B cell (primary cell): Measurements from ENCODE around the gene SUSD5. TPM values are rescaled to one million over a fixed set of nuclear protein-coding genes. Genes with fewer than 3 reads are reported as not detected.

ENCODE experiments used
- ATAC-seq: fragments of 200-7000 bp; cut with Tn5 transposase; one replicate; pipeline ENCODE4 v1.10.0; 2021; ENCODE audit warnings: low read depth, mild to moderate bottlenecking, moderate number of reproducible peaks, moderate library complexity
- CTCF ChIA-PET: fragments of 350-600 bp; sonication (Branson Sonifier 250); formaldehyde crosslinking; loops from one replicate; lab custom pipeline; 2021; ENCODE audit warnings: antibody characterized with exemption, inconsistent platforms; lab: Charles Lee
- POLR2A ChIA-PET: fragments of 350-600 bp; sonication (Branson Sonifier 250); formaldehyde crosslinking; loops from one replicate; lab custom pipeline; 2021; ENCODE audit warnings: antibody characterized with exemption; lab: Charles Lee
- DNase-seq: peaks from one replicate; pipeline ENCODE4 v3.0.0; 2013
- H2AFZ ChIP-seq: 2 replicates; pipeline ENCODE4 v1.6.1; 2012; ENCODE audit warnings: mild to moderate bottlenecking, low read depth, low read length; ENCODE audit not compliant: insufficient read depth, poor library complexity, severe bottlenecking
- H3K27ac ChIP-seq, 2 donors: 1 replicate in 1 of 2; 2 replicates in 1 of 2; pipeline ENCODE4 v1.5.1; 2012 to 2013; ENCODE audit warnings: low read length in 2 of 2, mild to moderate bottlenecking in 2 of 2, moderate library complexity in 1 of 2
- H3K27me3 ChIP-seq, 4 experiments: fragments of 200-600 bp in 1 of 4; sonication (generic) in 1 of 4; replicated peaks in 1 of 4; 1 replicate in 2 of 4; 2 replicates in 2 of 4; pipeline versions ENCODE4 v1.6.1 to v1.7.0; 2013 to 2016; ENCODE audit warnings: low read length in 3 of 4, mild to moderate bottlenecking in 2 of 4, mixed read lengths in 1 of 4, moderate library complexity in 1 of 4; ENCODE audit not compliant: insufficient read depth in 4 of 4, control insufficient read depth in 3 of 4; ENCODE audit errors: control extremely low read depth in 1 of 4
- H3K36me3 ChIP-seq, 2 experiments: replicated peaks in 1 of 2; 1 replicate in 1 of 2; 2 replicates in 1 of 2; pipeline versions ENCODE4 v1.6.1 to v1.7.1; 2013; ENCODE audit warnings: low read length in 1 of 2; ENCODE audit not compliant: insufficient read depth in 2 of 2, control insufficient read depth in 1 of 2; ENCODE audit errors: control extremely low read depth in 1 of 2, extremely low read depth in 1 of 2
- H3K4me1 ChIP-seq, 2 donors: fragments of 200-600 bp in 1 of 2; sonication (generic) in 1 of 2; 1 replicate in 1 of 2; 2 replicates in 1 of 2; pipeline versions ENCODE4 v1.5.1 to v1.6.1; 2013 to 2017; ENCODE audit warnings: low read length in 2 of 2; ENCODE audit not compliant: control insufficient read depth in 2 of 2, insufficient read depth in 2 of 2
- H3K4me2 ChIP-seq: replicated peaks from 2 replicates; pipeline ENCODE3; 2012; ENCODE audit warnings: mild to moderate bottlenecking, low read depth, low read length; ENCODE audit not compliant: poor library complexity, severe bottlenecking
- H3K4me3 ChIP-seq, 5 experiments: fragments of 200-600 bp in 1 of 5; sonication (generic) in 1 of 5; 1 replicate in 3 of 5; 2 replicates in 2 of 5; pipeline versions ENCODE4 v1.5.1 to v1.7.0; 2011 to 2016; ENCODE audit warnings: low read length in 4 of 5, mild to moderate bottlenecking in 4 of 5, low read depth in 2 of 5, control low read depth in 1 of 5, moderate library complexity in 1 of 5; ENCODE audit not compliant: insufficient read depth in 1 of 5; ENCODE audit errors: control extremely low read depth in 1 of 5, extremely low read depth in 1 of 5
- H3K79me2 ChIP-seq: fragments of 200-600 bp; sonication (generic); one replicate; pipeline ENCODE4 v1.6.0; 2016; ENCODE audit warnings: low read length; ENCODE audit not compliant: control insufficient read depth, insufficient read depth
- H3K9ac ChIP-seq: fragments of 200-600 bp; sonication (generic); 2 replicates; pipeline ENCODE4 v1.6.1; 2017; ENCODE audit warnings: mild to moderate bottlenecking, low read length, moderate library complexity
- H3K9me3 ChIP-seq, 3 donors: one replicate each; pipeline versions ENCODE4 v1.6.1 to v1.7.1; 2013; ENCODE audit warnings: low read length in 2 of 3; ENCODE audit not compliant: control insufficient read depth in 2 of 3, insufficient read depth in 1 of 3; ENCODE audit errors: control extremely low read depth in 1 of 3
- H4K20me1 ChIP-seq: 2 replicates; pipeline ENCODE4 v1.6.0; 2012; ENCODE audit warnings: mild to moderate bottlenecking, low read length; ENCODE audit not compliant: insufficient read depth, control insufficient read depth, poor library complexity, severe bottlenecking
- H3K27ac Mint-ChIP-seq: one replicate; pipeline ENCODE4 v1.8.0; 2021; ENCODE audit warnings: mixed read lengths
- H3K27me3 Mint-ChIP-seq: one replicate; pipeline ENCODE4 v1.8.0; 2021; ENCODE audit warnings: mixed read lengths
- H3K4me1 Mint-ChIP-seq: one replicate; pipeline ENCODE4 v1.8.0; 2021; ENCODE audit warnings: mixed read lengths
- H3K4me3 Mint-ChIP-seq: one replicate; pipeline ENCODE4 v1.8.0; 2021; ENCODE audit warnings: mixed read lengths
- H3K9me3 Mint-ChIP-seq: one replicate; pipeline ENCODE4 v1.8.0; 2022; ENCODE audit warnings: mixed read lengths; ENCODE audit not compliant: insufficient read depth
- EZH2 ChIP-seq: IDR thresholded peaks from 2 replicates; pipeline ENCODE4 v1.6.1; 2012; ENCODE audit warnings: borderline replicate concordance, low read depth, mild to moderate bottlenecking, moderate library complexity, low read length; ENCODE audit not compliant: insufficient read depth, poor library complexity, severe bottlenecking
- WGBS: methylation state at CpG from one replicate; pipeline ENCODE4 v1.1.5; 2013; ENCODE audit warnings: missing lambda C conversion rate; ENCODE audit not compliant: insufficient coverage; 5-methylcytosine and 5-hydroxymethylcytosine counted together
- intact Hi-C: fragments of 100-400 bp; cut with micrococcal nuclease; formaldehyde crosslinking; loops from one replicate; pipeline ENCODE4 v1.10.0; 2022
- polyA plus RNA-seq: library from polyadenylated mRNA; depleted of rRNA; stranded (reverse); fragments of >200 nt; gene quantifications from 2 replicates; pipeline ENCODE4 v1.2.3, GENCODE V29; 2012
- total RNA-seq, 2 donors: library from RNA; stranded (reverse); fragments of 120-200 nt in 1 of 2; gene quantifications; 1 replicate in 1 of 2; 2 replicates in 1 of 2; pipeline versions ENCODE4 v1.2.3 to v1.2.4, GENCODE V29; 2013 to 2022
- TF ChIP-seq, protein P1 (sequence below): fragments of 200-600 bp; IDR thresholded peaks from one replicate; pipeline ENCODE4 v1.8.0; 2022; ENCODE audit warnings: antibody characterized with exemption, mild to moderate bottlenecking

The SUSD5 gene
- total and polyA plus RNA-seq, 2 donors (not counting 1 experiment from before 2014, with no cell fraction given) = 0.15 to 0.30 TPM

DNA sequence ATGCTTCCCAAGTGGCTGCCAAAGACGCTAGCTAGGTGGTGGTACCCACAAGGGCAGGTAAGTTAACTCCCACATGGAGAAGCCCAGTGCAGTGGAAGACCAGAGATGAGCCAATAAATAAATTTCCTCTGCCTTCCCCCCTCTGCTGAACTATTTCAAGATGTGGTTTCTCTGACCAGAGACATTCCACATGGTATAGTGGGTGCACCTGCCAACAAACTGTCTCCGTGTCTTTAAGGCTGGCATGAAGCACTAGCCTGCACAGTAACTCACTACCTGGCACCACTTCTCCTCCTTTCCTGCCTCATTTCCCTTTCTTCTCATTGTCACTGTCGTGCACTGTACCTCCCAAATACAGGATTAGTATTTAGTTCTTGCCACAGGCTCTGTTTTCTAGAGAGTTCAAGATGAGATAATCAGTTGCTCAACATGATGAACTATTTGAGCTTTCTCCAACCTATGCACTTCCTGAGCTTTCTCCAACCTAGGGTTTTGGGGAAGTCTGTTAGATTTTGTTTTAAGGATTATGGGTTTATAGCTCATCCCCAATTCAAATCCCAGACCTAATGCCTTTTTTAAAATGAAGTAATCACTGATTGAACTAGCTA is 113.2 kb downstream of the SUSD5 start:
- ATAC-seq (no peak), DNase-seq (no peak)
- ChIA-PET POLR2A (no interaction called here), CTCF (interaction anchor here (1.6 to 2.6 kb wide), 2 partner anchors 8 to 26 kb away, joined by 7 to 11 read pairs; partner anchors contain the start of gene CRTAP)
- 73% methylated on average over 2 of the region's 3 CpGs for WGBS
- TF ChIP-seq, protein P1, sequence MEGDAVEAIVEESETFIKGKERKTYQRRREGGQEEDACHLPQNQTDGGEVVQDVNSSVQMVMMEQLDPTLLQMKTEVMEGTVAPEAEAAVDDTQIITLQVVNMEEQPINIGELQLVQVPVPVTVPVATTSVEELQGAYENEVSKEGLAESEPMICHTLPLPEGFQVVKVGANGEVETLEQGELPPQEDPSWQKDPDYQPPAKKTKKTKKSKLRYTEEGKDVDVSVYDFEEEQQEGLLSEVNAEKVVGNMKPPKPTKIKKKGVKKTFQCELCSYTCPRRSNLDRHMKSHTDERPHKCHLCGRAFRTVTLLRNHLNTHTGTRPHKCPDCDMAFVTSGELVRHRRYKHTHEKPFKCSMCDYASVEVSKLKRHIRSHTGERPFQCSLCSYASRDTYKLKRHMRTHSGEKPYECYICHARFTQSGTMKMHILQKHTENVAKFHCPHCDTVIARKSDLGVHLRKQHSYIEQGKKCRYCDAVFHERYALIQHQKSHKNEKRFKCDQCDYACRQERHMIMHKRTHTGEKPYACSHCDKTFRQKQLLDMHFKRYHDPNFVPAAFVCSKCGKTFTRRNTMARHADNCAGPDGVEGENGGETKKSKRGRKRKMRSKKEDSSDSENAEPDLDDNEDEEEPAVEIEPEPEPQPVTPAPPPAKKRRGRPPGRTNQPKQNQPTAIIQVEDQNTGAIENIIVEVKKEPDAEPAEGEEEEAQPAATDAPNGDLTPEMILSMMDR = no peak
- Histone ChIP-seq H3K9me3 (peaks cover 0 to 7% (median 5%) of the 10 kb centered on the region in 3 donors), H3K4me2 (no peak overlapping the region), H2AFZ (no peak overlapping the region), H3K36me3 (no peaks in the 10 kb centered on the region), H3K27me3 (no peaks in the 10 kb centered on the region), H3K79me2 (peaks cover 5% of the 10 kb centered on the region), H3K9ac (no peak overlapping the region), H3K27ac (no peak overlapping the region), H4K20me1 (no peaks in the 10 kb centered on the region), H3K4me3 (no peak overlapping the region), H3K4me1 (peaks cover 7 to 14% of the 10 kb centered on the region in 2 donors)
- H3K27ac Mint-ChIP-seq = no peak overlapping the region
- no peaks in the 10 kb centered on the region for H3K27me3 Mint-ChIP-seq
- peaks cover 19% of the 10 kb centered on the region for H3K4me1 Mint-ChIP-seq
- intact Hi-C loops = no loop called here
- no peak overlapping the region for H3K4me3 Mint-ChIP-seq
- H3K9me3 Mint-ChIP-seq = no peaks in the 10 kb centered on the region

GRCh38 chr3:33104803-33105202 is 113.8 kb downstream of the SUSD5 start:
- TF ChIP-seq, protein P1 = no peak
- TF ChIP-seq EZH2 = no peak
- intact Hi-C loops = no loop called here
- ATAC-seq = no peak
- peaks cover 0 to 7% (median 5%) of the 10 kb centered on the region in 3 donors for H3K9me3 ChIP-seq
- H3K79me2 ChIP-seq = peaks cover 5% of the 10 kb centered on the region
- H2AFZ ChIP-seq = no peak overlapping the region
- no peak overlapping the region for H3K4me3 Mint-ChIP-seq
- peaks cover 7 to 14% of the 10 kb centered on the region in 2 donors for H3K4me1 ChIP-seq
- peaks cover 19% of the 10 kb centered on the region for H3K4me1 Mint-ChIP-seq
- no peaks in the 10 kb centered on the region for H3K27me3 ChIP-seq
- no peaks in the 10 kb centered on the region for H3K36me3 ChIP-seq
- H4K20me1 ChIP-seq = no peaks in the 10 kb centered on the region
- H3K27ac ChIP-seq = no peak overlapping the region
- H3K27me3 Mint-ChIP-seq = no peaks in the 10 kb centered on the region
- H3K4me3 ChIP-seq = no peak overlapping the region
- no peak overlapping the region for H3K4me2 ChIP-seq
- no peak for DNase-seq
- CTCF ChIA-PET = interaction anchor here (1.6 to 2.6 kb wide), 2 partner anchors 9 to 27 kb away, joined by 7 to 11 read pairs; partner anchors contain the start of gene CRTAP
- H3K9me3 Mint-ChIP-seq = no peaks in the 10 kb centered on the region
- no peak overlapping the region for H3K27ac Mint-ChIP-seq
- POLR2A ChIA-PET = no interaction called here
- WGBS = 96% methylated on average over 2 of the region's 3 CpGs
- H3K9ac ChIP-seq = no peak overlapping the region
